ENCODE measurements around the gene ZC3HAV1.

DNA sequence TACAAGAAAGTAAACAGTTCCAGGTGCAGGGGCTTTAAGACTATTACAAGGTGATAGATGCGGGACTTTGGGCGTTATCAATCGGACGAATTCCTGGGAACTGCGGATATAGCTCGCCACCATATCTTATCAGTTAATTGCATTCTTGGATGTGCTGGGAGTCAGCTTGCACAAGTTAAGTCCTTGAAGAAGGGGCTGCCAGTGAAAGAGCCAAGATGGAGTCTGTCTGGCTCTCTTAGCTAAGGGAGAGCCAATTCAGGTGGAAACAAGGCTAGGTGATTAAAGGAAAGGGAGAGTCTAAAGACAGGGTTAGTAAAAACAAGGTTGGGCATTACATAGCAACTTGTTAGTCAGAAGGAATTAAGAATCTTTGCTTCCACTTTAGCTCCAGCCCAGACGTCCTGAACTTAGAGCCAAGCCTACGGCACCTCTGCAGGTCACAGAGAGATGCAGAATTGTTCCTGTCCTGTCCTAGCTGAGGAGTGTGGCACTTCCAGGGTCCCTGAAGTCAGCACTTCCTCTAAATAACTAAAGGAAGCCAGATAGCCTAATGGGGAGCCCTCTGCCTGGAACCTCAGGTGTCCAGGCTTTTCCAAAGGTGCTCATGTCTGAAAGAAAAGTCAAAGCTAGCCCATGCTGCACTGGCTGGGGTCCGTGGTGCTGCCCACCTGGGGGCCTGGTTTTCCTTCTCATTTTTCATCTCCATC is 17.3 kb downstream of the ZC3HAV1 start:
- TF ChIP-seq YY1 (IDR thresholded peaks at IDR 0.05; ENCODE audit: insufficient read depth, insufficient read length) (no peak), SUZ12 (IDR thresholded peaks at IDR 0.05; ENCODE audit: extremely low read depth, insufficient read depth, insufficient read length) (no peak), ZNF274 (IDR thresholded peaks at IDR 0.05; ENCODE audit: low read depth, low read length) (no peak)
